HG02759 (cell line): ENCODE measurements around the gene TMEM253.

ENCODE experiments used
- ATAC-seq: cut with Tn5 transposase; IDR thresholded peaks from one replicate; pipeline ENCODE4 v1.9.1; 2021; ENCODE audit warnings: mild to moderate bottlenecking, moderate library complexity; ENCODE audit not compliant: unreplicated experiment

Gene TMEM253

DNA sequence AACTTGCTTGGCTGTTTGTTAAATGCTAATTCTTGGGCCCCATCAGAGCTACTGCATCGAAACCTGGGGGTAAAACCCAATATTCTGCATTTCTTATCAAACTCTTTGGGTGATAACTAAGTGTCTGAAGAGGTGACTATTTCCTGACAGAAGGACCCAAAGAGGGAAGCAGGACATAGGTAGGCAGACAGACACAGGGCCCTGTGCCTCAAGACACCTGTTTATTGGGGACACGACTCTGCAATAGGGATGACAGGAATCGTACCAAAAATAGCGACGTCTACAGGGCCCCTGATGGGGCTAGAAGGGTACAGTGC, 11.0 kb upstream of the TMEM253 start:
- ATAC-seq: no peak

DNA sequence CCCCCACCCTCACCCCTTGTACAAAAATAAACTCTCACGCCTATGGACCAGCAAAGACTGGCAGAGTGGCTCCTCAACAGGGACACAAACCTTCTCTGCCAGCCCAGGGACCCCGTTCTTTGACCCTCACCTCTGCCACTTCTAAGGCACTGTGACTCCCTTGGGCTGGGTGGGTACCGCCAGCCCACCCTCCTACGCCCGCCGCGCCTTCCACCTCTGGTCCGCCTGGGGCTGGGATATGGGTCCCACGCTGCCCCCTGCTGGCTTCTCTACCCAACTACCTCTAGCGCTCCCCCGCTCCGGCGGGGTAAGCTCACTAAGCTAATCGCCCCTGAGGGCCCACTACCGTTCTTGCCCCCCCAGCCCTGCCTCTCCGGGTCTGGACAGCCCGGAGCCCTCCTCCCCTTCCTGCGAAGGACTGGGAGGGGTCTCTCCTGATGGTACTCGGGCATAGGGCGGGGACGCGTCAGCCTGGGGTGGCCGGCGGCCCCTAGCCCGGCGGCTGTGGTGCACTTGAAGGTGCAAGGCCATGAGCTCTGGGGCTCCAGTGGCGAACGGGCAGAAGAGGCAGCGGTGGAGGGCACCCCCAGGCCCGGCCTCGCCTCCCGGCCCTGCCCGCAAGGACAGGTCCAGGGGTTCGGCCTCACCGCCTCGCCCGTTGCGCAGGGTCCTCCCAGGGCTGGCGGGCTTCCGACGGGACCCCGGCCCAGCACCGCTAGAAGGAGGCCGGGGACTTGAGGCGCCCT, 10.5 kb upstream of the TMEM253 start:
- ATAC-seq: no peak

DNA sequence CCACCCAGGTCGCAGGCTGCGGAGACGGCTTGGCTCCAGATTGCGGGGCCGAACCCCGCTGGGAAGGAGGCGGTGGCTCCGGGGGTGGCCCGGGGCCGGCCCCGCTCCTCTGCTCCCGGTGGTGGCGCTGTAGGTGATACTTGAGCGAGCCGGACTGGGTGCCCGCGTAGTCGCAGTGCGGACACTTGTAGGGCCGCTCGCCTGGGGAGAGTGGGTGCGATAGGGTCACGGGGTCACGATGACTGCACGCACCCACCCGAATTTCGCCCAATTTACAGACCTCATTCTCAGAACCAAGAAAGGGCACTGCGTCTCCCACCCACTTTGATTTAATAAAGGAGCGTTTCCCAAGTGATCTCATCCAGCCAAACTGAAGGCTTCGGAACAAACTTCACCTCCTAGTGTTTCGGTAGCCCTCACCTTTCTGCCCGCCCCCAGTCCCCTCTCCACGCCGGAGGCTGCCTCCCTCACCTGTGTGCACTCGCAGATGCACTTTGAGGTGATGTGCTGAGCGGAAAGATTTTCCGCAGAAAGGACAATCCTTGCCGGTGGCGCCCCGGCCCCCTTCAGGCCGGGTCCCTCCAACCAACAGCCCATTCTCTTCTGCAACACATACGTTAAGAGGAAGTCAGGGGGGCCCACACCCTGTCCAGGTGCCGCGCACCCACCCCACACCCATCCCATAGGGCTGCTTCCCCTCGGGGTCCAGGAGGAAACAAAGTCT, 9.8 kb upstream of the TMEM253 start:
- no peak for ATAC-seq

DNA sequence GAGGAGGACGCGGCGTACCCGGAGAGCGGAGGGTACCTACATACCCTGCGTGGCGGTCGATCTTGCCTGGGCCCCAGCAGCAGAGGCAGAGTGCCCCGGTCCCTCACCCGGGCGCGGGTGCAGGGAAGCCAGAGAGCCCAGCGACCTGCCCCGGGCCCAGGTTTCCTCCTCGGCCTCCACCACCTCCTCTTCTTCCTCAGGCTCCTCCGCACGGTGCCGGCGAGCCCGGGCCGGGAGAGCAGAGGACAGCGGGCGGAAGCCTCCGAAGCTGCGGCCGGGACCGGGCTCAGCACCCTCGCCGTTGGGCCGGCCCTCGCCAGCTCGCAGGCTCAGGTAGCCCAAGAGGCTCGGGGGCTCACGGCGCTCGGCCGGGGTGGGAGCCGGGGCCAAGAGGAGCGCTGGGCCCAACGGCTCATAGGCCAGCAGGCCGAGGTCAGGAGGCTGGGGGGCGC, 9.0 kb upstream of the TMEM253 start:
- ATAC-seq: no peak

DNA sequence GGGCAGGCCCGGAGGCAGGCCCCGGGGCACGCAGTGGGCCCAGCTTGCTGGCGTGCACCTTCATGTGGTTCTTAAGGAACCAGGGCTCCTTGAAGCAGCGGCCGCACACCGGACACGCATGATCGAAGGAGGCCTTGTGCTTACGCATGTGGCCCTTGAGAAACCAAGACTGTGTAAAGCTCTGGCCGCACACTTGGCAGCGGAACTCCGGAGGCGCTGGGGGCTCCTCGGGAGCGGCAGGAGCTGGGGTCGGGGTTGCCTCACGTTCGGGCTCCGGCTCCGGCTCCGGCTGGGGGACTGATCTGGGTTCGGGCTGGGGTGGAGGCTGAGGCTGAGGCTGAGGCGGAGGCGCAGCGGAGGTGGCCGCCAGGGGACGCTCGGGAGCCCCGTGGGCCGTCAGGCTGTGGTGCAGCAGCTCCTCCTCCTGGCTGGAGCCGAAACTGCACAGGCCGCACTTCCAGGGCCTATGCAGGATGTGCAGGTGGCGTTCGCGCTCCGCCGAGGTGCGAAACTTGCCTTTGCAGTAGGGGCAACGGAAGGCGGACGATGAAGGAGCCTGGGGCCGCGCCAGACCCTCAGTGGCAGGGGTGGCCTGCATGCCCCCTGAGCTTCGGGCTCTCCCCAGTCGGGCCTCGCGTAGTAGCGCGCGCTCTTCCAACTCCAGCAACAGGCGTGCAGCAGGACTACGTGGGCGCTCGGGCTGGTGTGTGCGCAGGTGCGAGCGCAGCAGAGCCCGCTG, 8.4 kb upstream of the TMEM253 start:
- ATAC-seq: peak; percentile 94

DNA sequence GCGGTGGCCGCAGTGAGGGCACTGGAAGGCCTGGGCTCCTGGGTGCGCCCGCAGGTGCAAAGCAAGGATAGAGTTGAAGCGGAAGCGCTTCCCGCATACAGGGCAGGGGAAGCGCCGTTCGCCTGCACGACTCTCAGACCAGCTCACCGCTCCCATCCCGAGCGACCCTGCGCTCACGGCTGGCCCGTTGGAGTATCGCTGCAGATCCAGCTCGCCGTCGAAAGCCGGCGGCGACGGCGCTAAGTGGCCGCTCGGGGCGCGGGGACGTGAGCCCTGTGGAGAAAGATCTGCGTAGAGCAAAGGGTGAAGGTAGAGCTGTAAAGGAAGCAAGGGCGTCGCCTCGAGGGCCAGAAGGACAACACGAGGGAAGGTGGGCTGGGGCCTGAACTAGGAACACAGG, 7.8 kb upstream of the TMEM253 start:
- ATAC-seq: no peak

DNA sequence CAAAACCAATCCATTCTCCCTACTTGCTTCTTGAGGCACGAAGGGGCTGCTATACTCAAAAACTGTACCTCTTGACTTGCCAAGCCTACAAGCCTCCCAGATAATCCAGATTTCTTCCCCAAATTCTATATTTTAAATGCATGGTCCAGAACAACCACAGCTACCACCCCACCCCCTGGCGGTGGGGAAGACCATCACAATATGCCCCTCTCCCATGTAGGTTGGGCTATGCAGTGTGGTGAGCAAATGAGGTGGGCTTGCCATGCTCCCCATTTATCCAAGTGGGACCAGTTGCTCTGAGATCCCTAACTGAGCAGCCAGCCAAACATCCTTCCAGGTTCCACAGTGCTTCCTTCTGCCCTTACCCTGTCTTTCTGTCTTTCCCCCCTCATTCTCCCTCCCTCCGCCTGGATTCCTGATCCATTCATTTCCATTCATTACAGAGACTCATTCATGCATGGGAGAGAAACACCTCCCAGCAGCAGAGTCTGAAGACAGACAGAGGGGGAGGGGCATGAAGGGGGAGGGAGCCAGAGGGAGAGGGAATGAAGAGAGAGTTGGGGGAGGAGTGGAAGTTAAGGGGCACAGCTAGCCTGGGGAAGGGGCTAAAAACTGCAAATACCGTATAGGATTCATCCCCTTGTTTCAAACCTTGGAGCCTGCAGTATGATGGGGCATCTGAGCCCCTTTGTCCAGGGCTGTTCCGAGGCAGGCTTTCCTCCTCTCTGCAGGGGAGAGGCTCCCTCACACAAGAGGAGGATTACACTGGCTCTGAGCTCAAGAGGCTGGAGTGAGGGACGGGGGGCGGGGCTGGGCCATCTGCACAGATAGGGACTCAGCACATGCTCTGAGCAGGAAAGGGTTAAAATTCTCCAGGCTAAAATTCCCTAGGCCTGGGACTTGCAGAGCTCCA, 6.8 kb upstream of the TMEM253 start:
- no peak for ATAC-seq

DNA sequence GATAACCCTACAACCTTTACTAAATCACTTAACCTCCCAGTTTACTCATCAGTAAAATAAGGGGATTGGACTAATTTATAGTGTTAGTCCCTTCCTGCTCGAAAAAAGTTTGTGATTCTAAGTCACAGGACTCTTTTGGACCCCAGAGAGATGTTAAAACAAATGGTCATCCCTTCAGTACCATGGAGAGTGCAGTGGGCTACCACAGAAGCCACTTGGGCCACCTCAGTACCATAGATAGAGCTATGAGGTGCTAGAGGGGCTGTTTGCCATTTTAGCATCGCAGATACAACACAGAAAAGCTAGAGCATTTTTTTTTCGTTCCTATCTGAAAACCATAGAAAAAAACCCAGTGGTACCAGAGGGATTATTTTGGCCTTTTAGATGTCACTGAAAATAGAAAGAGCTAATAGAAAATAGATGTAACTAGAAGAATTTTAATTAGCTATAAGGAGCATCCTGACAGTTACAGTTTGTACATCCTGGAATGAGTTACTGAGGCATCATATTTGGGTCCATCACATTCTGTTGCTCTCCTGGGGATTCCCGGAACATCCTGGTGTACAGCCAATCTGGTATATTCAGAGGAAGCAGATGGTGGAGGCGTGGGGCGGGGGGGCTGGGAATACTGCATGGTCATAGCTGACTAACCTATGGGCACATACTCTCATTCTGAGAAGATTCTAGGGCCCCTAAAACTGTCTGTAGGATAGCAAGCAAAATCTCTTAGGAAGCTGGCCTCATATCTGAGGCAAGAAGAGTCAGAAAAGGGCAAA, 5.2 kb upstream of the TMEM253 start:
- ATAC-seq: no peak

DNA sequence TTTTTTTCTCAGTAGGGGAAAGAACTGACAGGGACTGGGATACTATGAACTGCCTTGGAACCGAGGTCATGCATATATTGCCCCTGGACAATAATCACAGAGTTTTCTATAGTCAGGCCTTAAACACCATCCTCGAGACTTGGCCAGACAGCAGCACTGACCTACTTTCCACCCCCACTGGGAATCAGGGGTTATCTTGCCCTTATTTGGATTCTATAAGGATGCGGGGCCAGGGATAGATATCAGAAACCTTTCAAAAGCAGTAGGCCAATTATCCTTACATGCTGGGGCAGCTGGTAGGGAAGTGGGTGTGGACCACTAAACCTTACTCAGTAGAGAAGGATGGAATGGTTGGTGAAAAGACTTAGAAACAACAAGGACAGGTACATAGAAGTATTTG, 4.4 kb upstream of the TMEM253 start:
- ATAC-seq: no peak

DNA sequence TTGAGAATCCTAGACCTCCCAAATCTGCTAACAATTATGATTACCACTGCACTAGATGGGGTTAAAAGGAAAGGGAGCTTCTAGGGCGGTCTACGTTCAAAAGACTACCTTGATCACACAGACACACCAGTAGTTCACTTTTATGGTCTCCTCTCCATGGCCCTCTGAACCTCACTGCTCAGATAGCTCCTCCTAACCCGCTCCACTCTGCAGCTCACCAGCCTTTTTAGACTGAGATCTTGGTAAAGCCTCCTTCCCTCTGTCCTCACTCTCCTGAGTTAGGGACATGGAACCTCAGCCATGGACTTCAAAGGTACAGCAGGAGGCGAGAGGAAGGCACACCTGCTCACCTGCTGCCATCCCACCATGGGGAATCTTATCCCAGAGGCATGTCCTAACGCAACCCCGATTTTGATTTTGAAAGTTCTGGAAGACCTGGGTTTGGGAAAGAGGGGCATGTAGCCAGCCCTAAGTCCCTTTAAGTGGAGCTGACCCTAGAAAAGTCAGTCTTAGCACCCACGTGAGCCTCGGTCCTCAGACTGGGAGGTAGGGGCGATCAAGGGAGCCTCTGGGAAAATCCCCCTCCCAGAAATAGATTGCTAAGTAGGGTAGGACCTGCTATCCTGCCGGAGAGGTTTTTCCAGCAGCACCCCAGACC, 3.8 kb upstream of the TMEM253 start:
- ATAC-seq: no peak

DNA sequence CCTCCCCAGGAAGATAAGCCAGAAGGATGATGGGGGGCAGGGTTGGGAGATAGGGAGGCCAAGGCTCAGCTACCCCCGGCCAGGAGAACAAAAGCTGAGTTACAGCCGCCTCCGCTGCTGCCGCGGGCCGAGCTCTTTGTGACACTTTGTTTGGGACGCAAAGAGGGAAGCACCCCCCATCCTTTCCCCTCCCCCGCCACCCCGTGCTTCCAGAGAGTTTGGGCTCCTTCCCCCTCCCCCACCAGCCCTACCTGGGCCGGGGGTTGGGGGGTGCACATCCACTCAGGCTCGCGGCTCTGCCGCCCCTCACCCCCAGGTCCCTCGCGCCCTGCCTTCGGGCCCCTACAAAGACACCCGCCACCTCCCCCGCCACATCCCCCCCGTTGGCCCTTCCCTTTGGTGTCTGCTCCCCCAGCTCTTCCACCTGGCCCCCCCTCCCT, 3.2 kb upstream of the TMEM253 start:
- ATAC-seq: no peak

DNA sequence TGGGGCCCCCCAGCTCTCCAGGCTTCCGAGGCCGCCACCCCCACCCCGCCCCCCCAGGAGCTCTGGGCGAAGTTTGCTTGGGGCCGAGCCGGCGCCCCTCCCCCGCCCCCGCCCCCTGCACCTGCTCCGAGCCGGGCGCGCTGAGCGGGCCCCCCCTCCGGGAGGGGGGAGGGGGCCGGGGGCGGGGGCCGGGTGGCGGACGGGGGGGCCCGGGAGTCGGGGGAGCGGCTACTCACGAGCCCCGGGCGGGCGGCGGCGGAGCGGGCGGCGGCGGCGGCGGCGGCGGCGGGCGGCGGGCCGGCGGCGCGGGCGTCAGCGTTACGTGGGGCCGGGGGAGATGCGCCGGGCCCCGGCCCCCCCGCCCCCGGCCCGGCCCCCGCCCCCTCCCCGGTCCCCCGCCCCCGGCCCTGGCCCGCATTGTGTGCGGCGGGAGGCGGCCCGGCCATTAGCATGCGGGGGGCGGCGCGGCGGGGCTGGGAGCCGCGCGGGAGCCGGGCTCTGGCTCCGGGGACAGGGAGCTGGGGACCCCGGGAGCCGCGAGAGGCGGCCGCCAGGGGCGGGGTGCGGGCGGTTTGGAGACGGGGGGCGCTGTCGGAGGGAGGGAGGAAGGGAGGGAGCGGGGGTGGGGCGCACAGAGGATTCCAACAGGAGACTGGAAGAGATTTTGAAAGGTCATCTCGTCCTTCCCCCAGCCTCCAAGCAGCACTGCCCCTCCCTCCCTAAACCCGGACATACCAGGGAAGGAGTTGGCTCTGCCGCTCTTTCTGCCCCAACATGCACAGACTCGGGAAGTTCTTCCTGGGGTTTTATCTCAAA, 2.6 kb upstream of the TMEM253 start, which contains the start of gene ZNF219:
TSS of gene ZNF219 (minus strand) at position 580 of the 816 bp plus-strand sequence. CDS start 5,064 bp downstream, outside the sequence.
- peak; percentile 41 for ATAC-seq

DNA sequence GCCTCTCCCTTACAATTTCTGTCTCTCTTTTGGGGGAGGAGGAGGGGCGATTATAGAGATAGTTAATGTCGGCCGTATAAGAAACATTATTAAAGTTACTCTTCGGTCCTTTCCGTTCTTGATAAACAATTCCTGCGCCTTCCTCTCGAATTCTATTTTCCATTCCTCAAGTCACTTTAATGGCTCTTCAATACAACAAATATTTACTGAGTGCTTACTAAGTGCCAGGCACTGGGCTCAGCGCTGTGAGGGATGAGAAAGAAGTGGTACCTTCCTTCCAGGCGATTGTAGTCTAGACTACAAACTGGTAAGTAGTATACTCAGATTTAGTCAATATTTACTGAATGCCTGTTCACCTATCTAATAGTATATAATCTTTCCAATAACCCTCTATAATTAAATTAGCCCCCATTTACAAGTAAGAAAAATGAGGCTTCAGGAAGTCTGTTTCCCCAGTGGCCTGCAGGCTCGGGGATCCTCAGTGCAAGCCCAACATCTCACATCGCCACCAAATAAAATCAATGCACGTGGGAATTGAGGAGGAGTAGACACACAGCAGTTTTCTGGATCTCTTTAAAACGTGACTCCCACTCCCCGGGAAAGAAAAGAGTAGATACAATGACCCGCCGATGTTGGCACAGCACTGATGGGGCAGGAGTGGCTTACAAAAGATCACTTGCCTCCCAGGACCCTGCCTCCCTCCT, 1.8 kb upstream of the TMEM253 start:
- no peak for ATAC-seq

DNA sequence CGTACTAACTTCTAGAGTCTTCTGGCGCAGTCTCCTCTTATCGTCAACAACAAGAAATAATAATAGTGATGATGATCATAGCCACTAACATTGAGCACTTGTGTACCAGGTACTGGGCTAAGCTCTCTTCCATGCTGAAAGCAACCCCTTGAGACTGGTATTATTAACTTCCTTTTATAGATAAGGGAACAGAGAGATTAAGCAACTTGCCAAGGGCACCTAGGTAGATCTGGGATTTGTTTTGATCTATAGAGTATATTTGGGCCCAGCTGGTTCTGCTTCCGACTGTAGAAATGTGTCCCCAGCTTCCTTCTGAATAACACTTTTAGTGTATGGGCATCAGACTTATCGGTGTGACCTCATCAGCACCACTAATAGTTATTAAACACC, 1.3 kb upstream of the TMEM253 start:
- ATAC-seq: no peak

DNA sequence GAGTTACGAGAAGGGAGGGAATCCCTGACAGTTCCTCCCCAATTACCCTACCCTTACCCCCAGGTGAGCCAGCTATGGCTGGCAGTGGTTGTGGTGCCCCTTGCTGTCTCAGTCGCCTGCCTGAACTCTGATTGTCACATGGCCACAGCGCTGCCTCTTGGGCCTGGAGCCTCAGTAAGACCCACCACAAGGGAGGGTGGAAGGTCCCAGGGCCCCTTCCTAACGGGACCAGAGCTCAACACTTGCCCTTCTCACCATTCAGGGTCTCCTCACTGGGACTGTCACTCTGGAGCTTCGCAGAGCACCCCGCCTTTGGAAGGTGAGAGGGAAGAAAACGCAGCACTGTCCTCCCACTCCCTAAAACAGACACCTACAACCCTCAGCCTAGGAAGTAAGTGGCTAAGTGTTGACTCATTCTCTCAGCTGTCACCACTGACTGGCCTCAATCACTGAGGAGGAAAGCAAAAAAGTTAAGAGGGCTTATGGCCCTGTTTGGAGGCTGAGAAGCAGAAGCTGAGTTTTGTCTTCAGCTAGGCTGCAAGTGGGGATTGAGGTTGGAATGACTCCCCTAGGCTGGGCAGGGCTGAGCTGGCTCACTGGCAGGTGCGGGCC, 1.0 kb downstream of the TMEM253 start:
- no peak for ATAC-seq

DNA sequence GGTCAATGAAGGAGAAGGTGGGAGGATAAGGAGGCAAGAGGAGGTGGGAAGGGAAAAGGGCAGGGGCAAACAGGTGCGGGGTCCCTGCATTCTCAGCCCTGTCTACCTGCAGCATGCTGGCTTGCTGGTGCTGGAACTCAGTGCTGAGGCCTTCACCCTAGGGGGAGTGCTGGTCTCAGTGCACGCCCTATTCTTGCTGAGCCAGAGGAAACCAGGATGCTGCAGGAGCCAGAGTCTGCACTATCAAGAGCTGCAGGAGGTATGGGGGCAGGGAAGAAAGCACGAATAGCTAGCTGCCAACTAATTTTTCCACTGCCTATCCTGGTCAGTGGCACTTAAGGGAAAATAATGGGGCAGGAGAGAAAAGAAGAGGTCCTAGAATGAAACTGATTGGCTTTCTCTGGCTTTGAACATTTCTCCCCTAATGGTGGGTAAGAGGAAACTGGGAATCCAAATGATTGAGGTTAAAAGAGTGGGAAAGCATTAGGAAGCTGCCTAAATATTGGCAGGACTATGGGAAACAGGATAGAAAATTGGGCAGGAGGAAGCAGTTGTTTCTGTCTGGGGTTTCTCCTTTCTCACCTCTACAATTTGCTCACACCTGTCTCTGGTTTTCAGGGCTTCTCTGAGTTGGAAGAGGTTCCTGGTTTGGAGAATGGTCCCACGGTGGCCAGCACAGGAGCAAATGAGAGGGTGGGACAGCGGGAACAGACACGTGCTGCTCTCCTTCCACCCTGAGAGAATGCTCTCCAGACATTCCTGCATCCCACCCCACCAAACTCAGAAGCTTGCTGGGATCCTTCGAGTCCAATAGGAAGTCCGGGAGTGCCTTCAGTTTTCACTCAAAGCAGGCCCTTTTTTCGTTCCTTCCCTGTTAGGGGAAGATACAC, 1.9 kb downstream of the TMEM253 start:
- no peak for ATAC-seq

DNA sequence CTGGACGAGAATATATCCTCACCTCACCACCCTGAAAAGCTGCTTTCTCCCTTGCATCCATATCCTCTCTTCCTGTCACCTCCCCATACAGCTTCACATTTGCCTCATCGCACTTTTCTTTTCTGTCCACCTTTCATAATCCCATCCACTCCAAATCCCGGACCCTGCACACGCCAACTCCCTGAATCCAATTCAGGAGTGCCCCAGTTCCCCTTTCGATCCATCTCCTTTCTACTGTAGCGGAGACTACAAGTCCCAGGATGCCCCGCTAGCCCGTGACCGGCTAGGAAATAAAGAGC, 2.5 kb downstream of the TMEM253 start:
- peak; percentile 0 for ATAC-seq
